Fibroblast of lung (primary cell): ENCODE results near the gene YIF1A. TPM values are rescaled to one million over a fixed set of nuclear protein-coding genes. Genes with fewer than 3 reads are reported as not detected.
A peak's percentile ranks its signal among the peaks of the same experiment; 100 is the strongest.
"Not testable (repeated sequence)": the region's sequence is repeated elsewhere in the genome, so short reads cannot be mapped to it uniquely, and the experiment has no call there.

ENCODE experiments used
- DNase-seq, 2 donors: peaks; one replicate each; pipeline versions ENCODE4 v3.0.0 to v3.0.0-alpha.2; 2010; ENCODE audit warnings: low read depth in 2 of 2
- H2AFZ ChIP-seq: 2 replicates; pipeline ENCODE4 v1.5.1; 2012; ENCODE audit warnings: low read length, control low read depth, inconsistent platforms
- H3K27ac ChIP-seq: 2 replicates; pipeline ENCODE4 v1.5.1; 2011; ENCODE audit warnings: low read length, control low read depth; ENCODE audit not compliant: insufficient read depth
- H3K27me3 ChIP-seq: 2 replicates; pipeline ENCODE4 v1.5.1; 2011; ENCODE audit warnings: mild to moderate bottlenecking, low read length; ENCODE audit not compliant: control insufficient read depth, insufficient read depth
- H3K36me3 ChIP-seq: 2 replicates; pipeline ENCODE4 v1.5.1; 2011; ENCODE audit warnings: low read length; ENCODE audit not compliant: control insufficient read depth, insufficient read depth
- H3K4me1 ChIP-seq: 2 replicates; pipeline ENCODE4 v1.5.1; 2011; ENCODE audit warnings: low read length; ENCODE audit not compliant: control insufficient read depth, insufficient read depth; ENCODE audit errors: extremely low read depth
- H3K4me2 ChIP-seq: 2 replicates; pipeline ENCODE4 v1.5.1; 2011; ENCODE audit warnings: low read length, control low read depth; ENCODE audit not compliant: insufficient read depth; ENCODE audit errors: extremely low read depth
- H3K4me3 ChIP-seq, 4 experiments: fragments of 200-600 bp in 1 of 4; sonication (generic) in 1 of 4; replicated peaks in 1 of 4; 2 replicates each; pipeline ENCODE4 v1.5.1; 2011 to 2016; ENCODE audit warnings: low read length in 4 of 4, low read depth in 3 of 4, mild to moderate bottlenecking in 3 of 4, control low read depth in 2 of 4, inconsistent platforms in 1 of 4, mixed read lengths in 1 of 4; ENCODE audit not compliant: insufficient read depth in 1 of 4; ENCODE audit errors: control extremely low read depth in 1 of 4
- H3K79me2 ChIP-seq: 2 replicates; pipeline ENCODE4 v1.5.1; 2012; ENCODE audit warnings: mild to moderate bottlenecking, low read length, inconsistent platforms; ENCODE audit not compliant: control insufficient read depth, insufficient read depth
- H3K9ac ChIP-seq: 2 replicates; pipeline ENCODE4 v1.5.1; 2011; ENCODE audit warnings: mild to moderate bottlenecking, low read length, control low read depth; ENCODE audit not compliant: insufficient read depth
- H3K9me3 ChIP-seq: 2 replicates; pipeline ENCODE4 v1.5.1; 2012; ENCODE audit warnings: low read depth, low read length; ENCODE audit not compliant: control insufficient read depth, insufficient read depth
- H4K20me1 ChIP-seq: 2 replicates; pipeline ENCODE4 v1.5.1; 2011; ENCODE audit warnings: low read length; ENCODE audit not compliant: control insufficient read depth, insufficient read depth; ENCODE audit errors: extremely low read depth
- EZH2 ChIP-seq: IDR thresholded peaks from 2 replicates; pipeline ENCODE4 v1.5.1; 2012; ENCODE audit warnings: low read length, control low read depth, mild to moderate bottlenecking; ENCODE audit errors: missing control alignments
- polyA plus RNA-seq, 2 donors: library from polyadenylated mRNA; depleted of rRNA in 1 of 2; stranded (reverse) in 1 of 2; unstranded in 1 of 2; fragments of >200 nt; gene quantifications; 2 replicates each; pipeline ENCODE4 v1.2.1, GENCODE V29; 2011 to 2012; ENCODE audit warnings: missing spikeins in 1 of 2
- total RNA-seq: library from RNA; depleted of rRNA; stranded (reverse); fragments of >200 nt; gene quantifications from 2 replicates; pipeline ENCODE4 v1.2.1, GENCODE V29; 2014
- TF ChIP-seq, protein P1 (sequence below), 2 donors: IDR thresholded peaks in 1 of 2; conservative IDR thresholded peaks in 1 of 2; 1 replicate in 1 of 2; 2 replicates in 1 of 2; pipeline ENCODE4 v1.5.1; 2011 to 2012; ENCODE audit warnings: low read length in 2 of 2, control low read depth in 1 of 2, inconsistent platforms in 1 of 2, low read depth in 1 of 2, mild to moderate bottlenecking in 1 of 2

Gene YIF1A
- total and polyA plus RNA-seq, 2 donors (not counting 1 experiment from before 2014, with no cell fraction given), result 160 to 167 TPM

DNA sequence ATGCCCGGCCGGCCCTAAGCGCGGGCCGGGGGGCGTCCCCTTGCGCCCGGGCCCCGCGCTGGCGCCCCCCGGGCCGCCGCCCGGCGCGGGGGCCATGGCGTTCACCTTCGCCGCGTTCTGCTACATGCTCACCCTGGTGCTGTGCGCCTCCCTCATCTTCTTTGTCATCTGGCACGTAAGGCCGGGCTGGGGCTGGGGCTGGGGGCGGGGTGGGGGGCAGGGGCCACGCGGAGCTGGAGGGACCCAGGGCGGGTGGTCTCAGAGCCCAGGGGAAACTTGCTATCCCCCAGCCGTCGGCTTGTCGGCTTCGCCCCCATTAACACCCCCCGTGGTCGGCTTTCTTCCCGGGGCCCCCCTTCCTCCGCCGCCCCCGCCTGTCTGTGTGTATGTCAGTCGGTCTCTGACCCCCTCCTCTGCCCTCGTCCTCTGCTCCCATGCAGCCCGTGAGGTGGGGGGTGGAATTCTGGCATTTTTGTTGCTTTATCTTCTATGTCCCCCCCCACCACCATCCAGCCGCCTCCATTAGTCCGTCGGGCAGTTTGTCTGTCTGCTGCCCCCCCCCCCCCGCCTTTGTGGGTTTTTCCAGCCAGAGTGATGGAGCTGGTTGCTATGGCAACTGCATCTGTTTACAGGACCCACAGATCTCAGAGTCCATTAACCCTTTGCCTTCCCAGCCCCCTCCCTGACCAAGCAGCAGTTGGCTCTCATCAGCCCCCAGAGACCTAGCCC lies 10.4 kb downstream of the YIF1A start:
- peak in 1 of 2 donors; percentile 30 for DNase-seq
- no peak overlapping the region for H3K9ac ChIP-seq
- peak overlapping the region; percentile 68 for H3K4me2 ChIP-seq
- no peak overlapping the region for H3K27ac ChIP-seq
- no peaks in the 10 kb centered on the region for H3K27me3 ChIP-seq
- TF ChIP-seq, protein P1, sequence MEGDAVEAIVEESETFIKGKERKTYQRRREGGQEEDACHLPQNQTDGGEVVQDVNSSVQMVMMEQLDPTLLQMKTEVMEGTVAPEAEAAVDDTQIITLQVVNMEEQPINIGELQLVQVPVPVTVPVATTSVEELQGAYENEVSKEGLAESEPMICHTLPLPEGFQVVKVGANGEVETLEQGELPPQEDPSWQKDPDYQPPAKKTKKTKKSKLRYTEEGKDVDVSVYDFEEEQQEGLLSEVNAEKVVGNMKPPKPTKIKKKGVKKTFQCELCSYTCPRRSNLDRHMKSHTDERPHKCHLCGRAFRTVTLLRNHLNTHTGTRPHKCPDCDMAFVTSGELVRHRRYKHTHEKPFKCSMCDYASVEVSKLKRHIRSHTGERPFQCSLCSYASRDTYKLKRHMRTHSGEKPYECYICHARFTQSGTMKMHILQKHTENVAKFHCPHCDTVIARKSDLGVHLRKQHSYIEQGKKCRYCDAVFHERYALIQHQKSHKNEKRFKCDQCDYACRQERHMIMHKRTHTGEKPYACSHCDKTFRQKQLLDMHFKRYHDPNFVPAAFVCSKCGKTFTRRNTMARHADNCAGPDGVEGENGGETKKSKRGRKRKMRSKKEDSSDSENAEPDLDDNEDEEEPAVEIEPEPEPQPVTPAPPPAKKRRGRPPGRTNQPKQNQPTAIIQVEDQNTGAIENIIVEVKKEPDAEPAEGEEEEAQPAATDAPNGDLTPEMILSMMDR (conservative IDR thresholded peaks at IDR 0.05 in 1 of 2, IDR thresholded peaks at IDR 0.05 in 1 of 2; ENCODE audit: low read depth in 1 of 2, low read length in 2 of 2), result no peak
- no peak for TF ChIP-seq EZH2
- peaks cover 1% of the 10 kb centered on the region for H4K20me1 ChIP-seq
- peaks cover 2% of the 10 kb centered on the region for H3K4me1 ChIP-seq
- no peak overlapping the region for H2AFZ ChIP-seq
- H3K4me3 ChIP-seq, result no peak overlapping the region
- no peaks in the 10 kb centered on the region for H3K9me3 ChIP-seq
- peaks cover 12% of the 10 kb centered on the region for H3K36me3 ChIP-seq
- no peaks in the 10 kb centered on the region for H3K79me2 ChIP-seq

DNA sequence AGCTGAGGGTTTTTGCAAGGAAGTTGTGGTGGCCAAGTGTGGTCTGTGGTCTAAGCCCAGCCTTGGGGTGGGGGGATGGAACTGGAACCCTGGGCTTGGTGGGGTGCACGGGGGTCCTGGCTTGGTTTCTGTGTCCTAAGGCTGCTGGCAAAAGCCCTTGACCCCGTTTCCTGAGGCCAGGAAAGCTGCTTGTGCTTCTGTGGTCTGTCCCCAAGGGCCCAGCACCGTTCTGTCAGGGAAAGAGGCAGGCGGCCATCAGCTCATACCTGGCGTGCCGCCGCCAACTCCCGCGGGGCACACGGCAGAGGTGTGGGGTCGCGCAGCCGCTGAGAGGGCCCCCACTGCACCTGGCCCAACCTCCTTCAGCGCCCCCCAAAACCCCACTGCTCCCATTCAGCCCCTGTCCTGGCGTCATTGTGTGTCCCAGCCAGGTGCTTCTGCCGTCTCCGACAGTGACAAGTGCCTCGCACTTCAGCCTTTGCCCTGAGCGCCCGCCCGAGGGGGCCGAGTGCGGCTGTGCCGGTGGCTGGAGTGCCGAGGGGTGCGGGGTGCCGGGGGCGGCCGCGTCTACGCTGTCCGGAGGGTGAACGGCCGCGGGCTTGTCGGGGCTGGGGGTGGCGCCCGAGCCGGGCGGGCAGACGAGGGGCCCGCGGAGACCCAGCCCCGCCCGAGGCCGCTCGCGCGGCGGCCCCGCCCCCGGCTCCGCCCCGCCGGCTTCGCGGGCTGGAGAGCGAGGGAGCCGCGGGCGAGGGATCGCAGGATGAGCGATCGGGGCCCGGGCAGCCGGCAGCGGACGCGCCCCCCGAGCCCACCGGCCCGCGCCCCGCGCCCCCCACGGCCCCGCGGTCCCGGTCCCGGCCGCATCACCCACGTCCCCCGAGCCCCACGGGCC lies 11.2 kb downstream of the YIF1A start, which contains the start of gene CNIH2:
CNIH2 (plus strand) TSS at position 705 of the 892 bp plus-strand sequence. CDS start 282 bp downstream, outside the sequence.
- peaks cover 1% of the 10 kb centered on the region for H4K20me1 ChIP-seq
- peaks cover 2% of the 10 kb centered on the region for H3K4me1 ChIP-seq
- H2AFZ ChIP-seq, result no peak within 1 kb of the TSS
- peak within 1 kb of the TSS in 1 of 4 experiments; percentile 36 for H3K4me3 ChIP-seq
- H3K4me2 ChIP-seq, result peak within 1 kb of the TSS; percentile 68
- H3K36me3 ChIP-seq, result peaks cover 20% of the 10 kb centered on the region
- H3K79me2 ChIP-seq, result no peaks in the 10 kb centered on the region
- no peaks in the 10 kb centered on the region for H3K27me3 ChIP-seq
- no peak for DNase-seq
- no peak for TF ChIP-seq EZH2
- TF ChIP-seq, protein P1 (conservative IDR thresholded peaks at IDR 0.05 in 1 of 2, IDR thresholded peaks at IDR 0.05 in 1 of 2; ENCODE audit: low read depth in 1 of 2, low read length in 2 of 2), result no peak
- H3K9ac ChIP-seq, result peak within 1 kb of the TSS; percentile 2
- H3K9me3 ChIP-seq, result no peaks in the 10 kb centered on the region
- no peak within 1 kb of the TSS for H3K27ac ChIP-seq

DNA sequence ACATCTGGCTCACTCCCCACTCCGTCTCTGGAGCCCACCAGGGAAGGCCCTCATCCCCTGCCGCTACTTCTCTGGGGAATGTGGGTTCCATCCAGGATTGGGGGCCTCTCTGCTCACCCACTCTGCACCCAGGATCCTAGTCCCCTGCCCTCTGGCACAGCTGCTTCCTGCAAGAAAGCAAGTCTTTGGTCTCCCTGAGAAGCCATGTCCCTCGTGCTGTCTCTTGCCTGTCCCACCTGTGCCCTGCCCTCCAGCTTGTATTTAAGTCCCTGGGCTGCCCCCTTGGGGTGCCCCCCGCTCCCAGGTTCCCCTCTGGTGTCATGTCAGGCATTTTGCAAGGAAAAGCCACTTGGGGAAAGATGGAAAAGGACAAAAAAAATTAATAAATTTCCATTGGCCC lies 11.9 kb downstream of the YIF1A start:
- not testable (repeated sequence) for H3K4me3 ChIP-seq, H4K20me1 ChIP-seq, H3K79me2 ChIP-seq, DNase-seq, H3K4me2 ChIP-seq, H3K4me1 ChIP-seq, H3K9ac ChIP-seq, H2AFZ ChIP-seq, H3K27ac ChIP-seq, H3K9me3 ChIP-seq, H3K27me3 ChIP-seq
- peaks cover 27% of the 10 kb centered on the region for H3K36me3 ChIP-seq

DNA sequence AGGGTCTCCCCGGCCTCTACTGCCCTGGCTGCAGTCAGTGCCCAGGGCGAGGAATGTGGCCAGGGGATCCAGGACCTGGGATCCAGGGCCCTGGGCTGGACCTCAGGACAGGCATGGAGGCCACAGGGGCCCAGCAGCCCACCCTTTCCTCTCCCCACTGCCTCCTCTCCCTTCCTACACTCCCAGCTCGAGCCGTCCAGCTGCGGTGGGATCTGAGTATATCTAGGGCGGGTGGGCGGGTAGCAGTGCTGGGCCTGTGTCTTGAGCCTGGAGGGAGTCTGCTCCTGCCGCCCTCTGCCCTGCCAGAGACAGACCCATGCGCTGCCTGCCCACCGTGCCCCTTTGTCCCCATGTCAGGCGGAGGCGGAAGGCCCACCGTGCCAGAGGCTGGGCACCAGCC lies 12.3 kb downstream of the YIF1A start:
- H3K36me3 ChIP-seq, result peaks cover 31% of the 10 kb centered on the region

More for the DNA sequence above, 12.3 kb downstream of the YIF1A start:
- not testable (repeated sequence) for H3K4me1 ChIP-seq, H3K9ac ChIP-seq, H3K79me2 ChIP-seq, H3K9me3 ChIP-seq, H3K27me3 ChIP-seq, H4K20me1 ChIP-seq, H3K4me2 ChIP-seq, H3K4me3 ChIP-seq, DNase-seq, H3K27ac ChIP-seq, H2AFZ ChIP-seq
